Mesothelial cell of epicardium (in vitro differentiated cells): ENCODE measurements around the gene KCNMB2. TPM values are rescaled to one million over a fixed set of nuclear protein-coding genes. Genes with fewer than 3 reads are reported as not detected.

Experiments
- DNase-seq, 2 experiments: peaks; one replicate each; pipeline ENCODE4 v3.0.0; 2021; ENCODE audit warnings: low spot score in 2 of 2; ENCODE audit not compliant: unreplicated experiment in 2 of 2
- H3K27ac Mint-ChIP-seq: 2 replicates; pipeline ENCODE4 v1.8.0; 2021; ENCODE audit warnings: mixed read lengths
- H3K27me3 Mint-ChIP-seq: 2 replicates; pipeline ENCODE4 v1.8.0; 2021; ENCODE audit warnings: low read depth, mixed read lengths
- H3K36me3 Mint-ChIP-seq: 2 replicates; pipeline ENCODE4 v1.8.0; 2021; ENCODE audit warnings: mixed read lengths
- H3K4me1 Mint-ChIP-seq: 2 replicates; pipeline ENCODE4 v1.8.0; 2021; ENCODE audit warnings: mixed read lengths
- H3K4me3 Mint-ChIP-seq: 2 replicates; pipeline ENCODE4 v1.8.0; 2021; ENCODE audit warnings: mild to moderate bottlenecking, moderate library complexity, mixed read lengths
- H3K9me3 Mint-ChIP-seq: 2 replicates; pipeline ENCODE4 v1.8.0; 2021; ENCODE audit warnings: mixed read lengths
- CTCF ChIP-seq: fragments of 200-600 bp; sonication (generic); IDR thresholded peaks from one replicate; pipeline ENCODE4 v1.5.0; 2021; ENCODE audit warnings: antibody characterized with exemption; ENCODE audit not compliant: unreplicated experiment
- total RNA-seq: library from RNA; stranded (reverse); gene quantifications from 3 replicates; pipeline ENCODE4 v1.2.1, GENCODE V29; 2021

KCNMB2 gene
- total RNA-seq, 1 donor from 2014 or later: 3.9 TPM

- no peak for TF ChIP-seq CTCF
- peaks cover 4% of the 10 kb centered on the region for H3K36me3 Mint-ChIP-seq
- H3K4me3 Mint-ChIP-seq: no peak overlapping the region
- no peaks in the 10 kb centered on the region for H3K27me3 Mint-ChIP-seq
- no peak for DNase-seq
- H3K4me1 Mint-ChIP-seq: no peaks in the 10 kb centered on the region
- H3K9me3 Mint-ChIP-seq: peaks cover 30% of the 10 kb centered on the region
- no peak overlapping the region for H3K27ac Mint-ChIP-seq
These were observed 41.9 kb upstream of the KCNMB2 start for GRCh38 chr3:178494386-178494785.

- peaks cover 30% of the 10 kb centered on the region for H3K9me3 Mint-ChIP-seq
- no peak for DNase-seq
- H3K36me3 Mint-ChIP-seq: peaks cover 4% of the 10 kb centered on the region
- TF ChIP-seq CTCF: no peak
- no peaks in the 10 kb centered on the region for H3K4me1 Mint-ChIP-seq
- H3K27ac Mint-ChIP-seq: no peak overlapping the region
- H3K27me3 Mint-ChIP-seq: no peaks in the 10 kb centered on the region
- H3K4me3 Mint-ChIP-seq: no peak overlapping the region
These were observed 39.3 kb upstream of the KCNMB2 start for GRCh38 chr3:178496911-178497310.

GRCh38 chr3:178498871-178499270 lies 37.4 kb upstream of the KCNMB2 start:
- Mint-ChIP-seq H3K36me3 (peaks cover 4% of the 10 kb centered on the region), H3K4me1 (no peaks in the 10 kb centered on the region), H3K27me3 (no peaks in the 10 kb centered on the region), H3K4me3 (no peak overlapping the region), H3K27ac (no peak overlapping the region), H3K9me3 (peaks cover 30% of the 10 kb centered on the region)
- no peak for DNase-seq
- TF ChIP-seq CTCF: no peak

- peaks cover 4% of the 10 kb centered on the region for H3K36me3 Mint-ChIP-seq
- no peak for TF ChIP-seq CTCF
- no peaks in the 10 kb centered on the region for H3K4me1 Mint-ChIP-seq
- H3K27me3 Mint-ChIP-seq: no peaks in the 10 kb centered on the region
- H3K27ac Mint-ChIP-seq: no peak overlapping the region
- H3K4me3 Mint-ChIP-seq: no peak overlapping the region
- H3K9me3 Mint-ChIP-seq: peaks cover 17% of the 10 kb centered on the region
- no peak for DNase-seq
These were observed 35.6 kb upstream of the KCNMB2 start for GRCh38 chr3:178500631-178501030.

- DNase-seq: no peak
- Mint-ChIP-seq H3K9me3 (peaks cover 5% of the 10 kb centered on the region), H3K27me3 (no peaks in the 10 kb centered on the region), H3K27ac (no peak overlapping the region), H3K36me3 (no peaks in the 10 kb centered on the region), H3K4me1 (no peaks in the 10 kb centered on the region), H3K4me3 (no peak overlapping the region)
- no peak for TF ChIP-seq CTCF
These were observed 32.1 kb upstream of the KCNMB2 start for GRCh38 chr3:178504128-178504527.

GRCh38 chr3:178505832-178506231 lies 30.4 kb upstream of the KCNMB2 start:
- Mint-ChIP-seq H3K36me3 (no peaks in the 10 kb centered on the region), H3K27me3 (no peaks in the 10 kb centered on the region), H3K9me3 (peaks cover 5% of the 10 kb centered on the region), H3K27ac (no peak overlapping the region), H3K4me3 (no peak overlapping the region), H3K4me1 (no peaks in the 10 kb centered on the region)
- TF ChIP-seq CTCF: no peak
- no peak for DNase-seq
